ENCODE results near the gene TVP23A. TPM values are rescaled to one million over a fixed set of nuclear protein-coding genes. Genes with fewer than 3 reads are reported as not detected.

The TVP23A gene
- total RNA-seq, 1 experiment from 2014 or later, result not detected

DNA sequence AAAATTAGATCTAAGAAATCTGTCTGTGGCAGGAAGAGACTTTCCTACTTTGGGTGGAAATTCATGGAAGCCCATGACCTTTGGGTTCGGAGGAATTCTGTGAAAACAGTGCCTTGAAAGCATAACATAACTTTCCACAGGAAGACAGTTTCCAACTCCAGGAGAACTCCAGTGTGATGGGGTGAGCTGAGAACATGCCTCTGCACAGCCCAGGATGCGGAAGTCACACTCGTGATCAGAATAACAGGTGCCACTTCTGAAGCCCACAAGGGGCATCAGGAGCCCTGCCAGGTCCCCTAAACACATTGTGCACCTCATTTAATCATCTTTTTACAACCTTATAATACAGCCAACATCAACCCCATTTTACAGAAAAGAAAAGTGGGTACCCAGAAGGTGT lies 9.7 kb downstream of the TVP23A start:
- Histone ChIP-seq H3K9me2 (replicated peaks; ENCODE audit: low read length) (no peaks in the 10 kb centered on the region), H3K27ac (ENCODE audit: low read length) (no peak overlapping the region), H3F3A (ENCODE audit: low read length, unreplicated experiment) (no peaks in the 10 kb centered on the region), H3K9ac (ENCODE audit: low read length) (no peak overlapping the region), H3K27me3 (ENCODE audit: low read length) (peaks cover 13% of the 10 kb centered on the region; the same call in 1 of the 2 replicates), H2AFZ (ENCODE audit: low read length) (no peak overlapping the region), H3K4me2 (ENCODE audit: low read length) (no peak overlapping the region), H3K9me3 (ENCODE audit: low read length) (no peaks in the 10 kb centered on the region), H3K79me2 (ENCODE audit: low read length) (no peaks in the 10 kb centered on the region), H3K4me1 (ENCODE audit: insufficient read depth, low read length) (no peaks in the 10 kb centered on the region), H3K36me3 (ENCODE audit: low read depth, low read length) (no peaks in the 10 kb centered on the region), H4K20me1 (ENCODE audit: low read length) (no peaks in the 10 kb centered on the region), H3K4me3 (ENCODE audit: low read length) (no peak overlapping the region)
- CTCF ChIA-PET, result no interaction called here
- no peak for ATAC-seq
- BruUV-seq (replicated peaks), result no TSS peak
- no peak for DNase-seq
- POLR2A ChIA-PET (ENCODE audit: unreplicated experiment), result no interaction called here
- intact Hi-C loops (cut with micrococcal nuclease), result no loop called here
- TF ChIP-seq, protein P1, sequence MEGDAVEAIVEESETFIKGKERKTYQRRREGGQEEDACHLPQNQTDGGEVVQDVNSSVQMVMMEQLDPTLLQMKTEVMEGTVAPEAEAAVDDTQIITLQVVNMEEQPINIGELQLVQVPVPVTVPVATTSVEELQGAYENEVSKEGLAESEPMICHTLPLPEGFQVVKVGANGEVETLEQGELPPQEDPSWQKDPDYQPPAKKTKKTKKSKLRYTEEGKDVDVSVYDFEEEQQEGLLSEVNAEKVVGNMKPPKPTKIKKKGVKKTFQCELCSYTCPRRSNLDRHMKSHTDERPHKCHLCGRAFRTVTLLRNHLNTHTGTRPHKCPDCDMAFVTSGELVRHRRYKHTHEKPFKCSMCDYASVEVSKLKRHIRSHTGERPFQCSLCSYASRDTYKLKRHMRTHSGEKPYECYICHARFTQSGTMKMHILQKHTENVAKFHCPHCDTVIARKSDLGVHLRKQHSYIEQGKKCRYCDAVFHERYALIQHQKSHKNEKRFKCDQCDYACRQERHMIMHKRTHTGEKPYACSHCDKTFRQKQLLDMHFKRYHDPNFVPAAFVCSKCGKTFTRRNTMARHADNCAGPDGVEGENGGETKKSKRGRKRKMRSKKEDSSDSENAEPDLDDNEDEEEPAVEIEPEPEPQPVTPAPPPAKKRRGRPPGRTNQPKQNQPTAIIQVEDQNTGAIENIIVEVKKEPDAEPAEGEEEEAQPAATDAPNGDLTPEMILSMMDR (conservative IDR thresholded peaks at IDR 0.05; ENCODE audit: low read depth, low read length), result no peak
- TF ChIP-seq EZH2 (IDR thresholded peaks at IDR 0.05; ENCODE audit: low read length, unreplicated experiment), result no peak
- no peak for TF ChIP-seq EZH2phosphoT487 (IDR thresholded peaks at IDR 0.05; ENCODE audit: borderline replicate concordance, low read length)

DNA sequence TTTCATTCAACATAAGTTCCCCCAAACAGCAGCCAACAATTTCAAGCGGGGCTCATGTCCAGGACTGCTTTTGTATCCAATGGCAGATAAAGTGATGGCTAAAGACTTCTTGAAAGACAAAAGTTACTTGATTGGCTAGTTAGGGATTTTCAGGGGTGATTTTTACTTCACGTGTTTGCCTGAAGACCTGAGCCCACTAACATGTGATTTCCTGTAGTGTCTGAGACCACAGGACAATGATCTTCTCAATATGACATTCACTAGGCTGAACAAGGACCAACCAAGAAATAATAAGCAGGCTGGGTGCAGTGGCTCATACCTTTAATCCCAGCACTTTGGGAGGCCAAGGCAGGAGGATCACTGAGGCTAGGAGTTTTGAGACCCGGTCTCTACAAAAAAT lies 10.4 kb downstream of the TVP23A start:
- Histone ChIP-seq H3K36me3 (ENCODE audit: low read depth, low read length) (no peaks in the 10 kb centered on the region), H3F3A (ENCODE audit: low read length, unreplicated experiment) (no peaks in the 10 kb centered on the region), H3K27me3 (ENCODE audit: low read length) (peaks cover 13% of the 10 kb centered on the region; the same call in 1 of the 2 replicates), H3K9me2 (replicated peaks; ENCODE audit: low read length) (no peaks in the 10 kb centered on the region), H3K9me3 (ENCODE audit: low read length) (no peaks in the 10 kb centered on the region), H3K4me1 (ENCODE audit: insufficient read depth, low read length) (no peaks in the 10 kb centered on the region), H2AFZ (ENCODE audit: low read length) (no peak overlapping the region), H3K4me3 (ENCODE audit: low read length) (no peak overlapping the region), H3K9ac (ENCODE audit: low read length) (no peak overlapping the region), H3K79me2 (ENCODE audit: low read length) (no peaks in the 10 kb centered on the region), H4K20me1 (ENCODE audit: low read length) (no peaks in the 10 kb centered on the region), H3K27ac (ENCODE audit: low read length) (no peak overlapping the region), H3K4me2 (ENCODE audit: low read length) (no peak overlapping the region)
- no TSS peak for BruUV-seq (replicated peaks)
- ChIA-PET POLR2A (ENCODE audit: unreplicated experiment) (no interaction called here), CTCF (no interaction called here)
- DNase-seq, result no peak
- no peak for ATAC-seq
- TF ChIP-seq, protein P1 (conservative IDR thresholded peaks at IDR 0.05; ENCODE audit: low read depth, low read length), result no peak
- TF ChIP-seq EZH2phosphoT487 (IDR thresholded peaks at IDR 0.05; ENCODE audit: borderline replicate concordance, low read length), result no peak
- TF ChIP-seq EZH2 (IDR thresholded peaks at IDR 0.05; ENCODE audit: low read length, unreplicated experiment), result no peak
- intact Hi-C loops (cut with micrococcal nuclease), result no loop called here

DNA sequence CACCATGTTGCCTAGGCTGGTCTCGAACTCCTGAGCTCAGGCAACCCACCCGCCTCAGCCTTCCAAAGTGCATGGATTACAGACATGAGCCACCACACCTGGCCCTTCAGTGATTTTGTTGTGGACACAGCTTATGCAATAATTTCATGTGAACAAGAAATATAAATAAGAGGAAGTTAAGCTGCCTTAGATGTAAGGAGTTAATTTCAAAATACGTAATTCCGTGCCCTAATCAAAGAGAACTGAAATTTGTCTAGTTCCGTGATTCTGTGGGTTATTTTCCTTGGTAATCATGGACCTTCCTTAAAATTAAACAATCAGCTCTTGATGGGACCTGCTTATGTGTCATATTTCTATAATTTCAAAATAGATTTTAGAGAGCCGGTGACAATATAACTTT lies 11.9 kb downstream of the TVP23A start:
- no peak for ATAC-seq
- intact Hi-C loops (cut with micrococcal nuclease), result no loop called here
- Histone ChIP-seq H3K9me2 (replicated peaks; ENCODE audit: low read length) (no peaks in the 10 kb centered on the region), H3K9me3 (ENCODE audit: low read length) (no peaks in the 10 kb centered on the region), H3K27ac (ENCODE audit: low read length) (no peak overlapping the region), H3F3A (ENCODE audit: low read length, unreplicated experiment) (no peaks in the 10 kb centered on the region), H3K4me2 (ENCODE audit: low read length) (no peak overlapping the region), H3K9ac (ENCODE audit: low read length) (no peak overlapping the region), H3K79me2 (ENCODE audit: low read length) (no peaks in the 10 kb centered on the region), H3K36me3 (ENCODE audit: low read depth, low read length) (no peaks in the 10 kb centered on the region), H4K20me1 (ENCODE audit: low read length) (no peaks in the 10 kb centered on the region), H2AFZ (ENCODE audit: low read length) (no peak overlapping the region), H3K27me3 (ENCODE audit: low read length) (peaks cover 13% of the 10 kb centered on the region; the same call in 1 of the 2 replicates), H3K4me3 (ENCODE audit: low read length) (no peak overlapping the region), H3K4me1 (ENCODE audit: insufficient read depth, low read length) (no peaks in the 10 kb centered on the region)
- CTCF ChIA-PET, result no interaction called here
- DNase-seq, result no peak
- no TSS peak for BruUV-seq (replicated peaks)
- POLR2A ChIA-PET (ENCODE audit: unreplicated experiment), result no interaction called here
- TF ChIP-seq EZH2phosphoT487 (IDR thresholded peaks at IDR 0.05; ENCODE audit: borderline replicate concordance, low read length) (no peak), EZH2 (IDR thresholded peaks at IDR 0.05; ENCODE audit: low read length, unreplicated experiment) (no peak)
- TF ChIP-seq, protein P1 (conservative IDR thresholded peaks at IDR 0.05; ENCODE audit: low read depth, low read length), result no peak

Measured in PC-3 (cell line).